Neural progenitor cell (in vitro differentiated cells): ENCODE results near the gene MTFR2.

ENCODE experiments used
- EZH2phosphoT487 ChIP-seq: fragments of 200-600 bp; sonication (generic); IDR thresholded peaks from 2 replicates; pipeline ENCODE4 v1.6.1; 2017; ENCODE audit warnings: antibody characterized with exemption
- TF ChIP-seq, protein P1 (sequence below): fragments of 200-600 bp; sonication (generic); IDR thresholded peaks from 2 replicates; pipeline ENCODE4 v1.5.1; 2017; ENCODE audit warnings: antibody characterized with exemption, mild to moderate bottlenecking

DNA sequence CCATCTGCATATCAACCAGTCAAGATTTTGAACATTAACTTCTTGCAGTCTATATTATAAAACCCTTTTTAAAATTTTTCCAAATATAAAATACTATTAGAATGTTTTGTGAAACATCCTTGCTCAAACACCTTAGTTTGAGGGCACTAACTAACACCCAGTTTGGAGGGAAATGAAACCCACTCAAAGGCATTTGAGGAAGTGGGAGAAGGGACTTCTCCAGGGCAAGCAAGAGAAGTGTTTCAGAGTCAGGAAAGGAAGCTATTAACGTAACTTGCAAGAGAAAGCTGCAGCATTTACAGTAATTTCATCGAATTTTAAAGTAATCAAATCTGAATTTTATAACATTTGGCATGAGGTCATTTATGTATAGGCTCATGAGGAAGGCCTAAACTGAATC is 21.3 kb downstream of the MTFR2 start:
- TF ChIP-seq, protein P1, sequence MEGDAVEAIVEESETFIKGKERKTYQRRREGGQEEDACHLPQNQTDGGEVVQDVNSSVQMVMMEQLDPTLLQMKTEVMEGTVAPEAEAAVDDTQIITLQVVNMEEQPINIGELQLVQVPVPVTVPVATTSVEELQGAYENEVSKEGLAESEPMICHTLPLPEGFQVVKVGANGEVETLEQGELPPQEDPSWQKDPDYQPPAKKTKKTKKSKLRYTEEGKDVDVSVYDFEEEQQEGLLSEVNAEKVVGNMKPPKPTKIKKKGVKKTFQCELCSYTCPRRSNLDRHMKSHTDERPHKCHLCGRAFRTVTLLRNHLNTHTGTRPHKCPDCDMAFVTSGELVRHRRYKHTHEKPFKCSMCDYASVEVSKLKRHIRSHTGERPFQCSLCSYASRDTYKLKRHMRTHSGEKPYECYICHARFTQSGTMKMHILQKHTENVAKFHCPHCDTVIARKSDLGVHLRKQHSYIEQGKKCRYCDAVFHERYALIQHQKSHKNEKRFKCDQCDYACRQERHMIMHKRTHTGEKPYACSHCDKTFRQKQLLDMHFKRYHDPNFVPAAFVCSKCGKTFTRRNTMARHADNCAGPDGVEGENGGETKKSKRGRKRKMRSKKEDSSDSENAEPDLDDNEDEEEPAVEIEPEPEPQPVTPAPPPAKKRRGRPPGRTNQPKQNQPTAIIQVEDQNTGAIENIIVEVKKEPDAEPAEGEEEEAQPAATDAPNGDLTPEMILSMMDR, result no peak
- no peak for TF ChIP-seq EZH2phosphoT487
